CD4-positive, alpha-beta memory T cell (primary cell): Measurements from ENCODE around the gene SERINC4. TPM values are rescaled to one million over a fixed set of nuclear protein-coding genes. Genes with fewer than 3 reads are reported as not detected.
"Not testable (repeated sequence)": the region's sequence is repeated elsewhere in the genome, so short reads cannot be mapped to it uniquely, and the experiment has no call there.

Experiments
- CTCF ChIA-PET: fragments of 350-600 bp; sonication (Branson Sonifier 250); formaldehyde crosslinking; loops from one replicate; lab custom pipeline; 2021; ENCODE audit warnings: inconsistent platforms; ENCODE audit not compliant: partially characterized antibody; lab: Charles Lee
- POLR2A ChIA-PET: fragments of 350-600 bp; sonication (Branson Sonifier 250); formaldehyde crosslinking; loops from one replicate; lab custom pipeline; 2021; ENCODE audit not compliant: partially characterized antibody; lab: Charles Lee
- DNase-seq, 5 donors: peaks; one replicate each; pipeline versions ENCODE4 v3.0.0 to v3.0.0-alpha.2; 2020 to 2022; ENCODE audit warnings: mixed read lengths in 1 of 5
- H3K27ac ChIP-seq: one replicate; pipeline ENCODE4 v1.7.0; 2013; ENCODE audit warnings: low read depth, low read length
- H3K27me3 ChIP-seq: 2 replicates; pipeline ENCODE4 v1.7.0; 2013; ENCODE audit warnings: mild to moderate bottlenecking, low read length, moderate library complexity; ENCODE audit not compliant: insufficient read depth
- H3K36me3 ChIP-seq: 2 replicates; pipeline ENCODE4 v1.7.0; 2013; ENCODE audit warnings: mild to moderate bottlenecking, low read length, moderate library complexity; ENCODE audit not compliant: insufficient read depth
- H3K4me1 ChIP-seq: 2 replicates; pipeline ENCODE4 v1.7.0; 2013; ENCODE audit warnings: mild to moderate bottlenecking, low read length, moderate library complexity; ENCODE audit not compliant: insufficient read depth
- H3K4me3 ChIP-seq, 2 donors: one replicate each; pipeline ENCODE4 v1.7.0; 2013; ENCODE audit warnings: low read length in 2 of 2, mild to moderate bottlenecking in 1 of 2
- H3K9me3 ChIP-seq, 2 donors: one replicate each; pipeline ENCODE4 v1.7.0; 2013; ENCODE audit warnings: low read length in 2 of 2, control low read depth in 1 of 2; ENCODE audit not compliant: control insufficient read depth in 1 of 2
- H3K27ac Mint-ChIP-seq, 7 donors: one replicate each; pipeline ENCODE4 v1.8.0; 2020 to 2021; ENCODE audit warnings: mixed read lengths in 7 of 7, mild to moderate bottlenecking in 6 of 7, inconsistent platforms in 3 of 7, moderate library complexity in 3 of 7
- H3K27me3 Mint-ChIP-seq, 2 donors: one replicate each; pipeline ENCODE4 v1.8.0; 2020 to 2021; ENCODE audit warnings: mixed read lengths in 2 of 2
- H3K36me3 Mint-ChIP-seq, 2 donors: one replicate each; pipeline ENCODE4 v1.8.0; 2020 to 2021; ENCODE audit warnings: mixed read lengths in 2 of 2, inconsistent platforms in 1 of 2, mild to moderate bottlenecking in 1 of 2
- H3K4me1 Mint-ChIP-seq, 4 donors: one replicate each; pipeline ENCODE4 v1.8.0; 2020 to 2021; ENCODE audit warnings: mixed read lengths in 4 of 4, mild to moderate bottlenecking in 1 of 4
- H3K4me3 Mint-ChIP-seq, 8 donors: one replicate each; pipeline ENCODE4 v1.8.0; 2020 to 2021; ENCODE audit warnings: mixed read lengths in 8 of 8, mild to moderate bottlenecking in 7 of 8, moderate library complexity in 6 of 8, inconsistent platforms in 3 of 8
- H3K9me3 Mint-ChIP-seq, 8 donors: one replicate each; pipeline ENCODE4 v1.8.0; 2020 to 2021; ENCODE audit warnings: mixed read lengths in 8 of 8, mild to moderate bottlenecking in 5 of 8, inconsistent platforms in 3 of 8, moderate library complexity in 1 of 8
- intact Hi-C: fragments of 100-400 bp; cut with micrococcal nuclease; formaldehyde crosslinking; loops from one replicate; pipeline ENCODE4 v1.15.1; 2023
- polyA plus RNA-seq, 2 donors: library from polyadenylated mRNA; unstranded; fragments of 300-500 nt; fragmentation: Illumina TruSeq; gene quantifications; one replicate each; pipeline ENCODE4 v1.2.3, GENCODE V29; 2021
- total RNA-seq, 2 experiments: library from RNA; stranded (reverse); gene quantifications; one replicate each; pipeline ENCODE4 v1.2.3, GENCODE V29; 2021

The SERINC4 gene
- total RNA-seq: under 1 TPM in 1 of 2 experiments, not detected in 1; 0.25 TPM
- polyA plus RNA-seq: 1 to 10 TPM in 1 of 2 donors, under 1 TPM in 1; 0.70 to 3.4 TPM

DNA sequence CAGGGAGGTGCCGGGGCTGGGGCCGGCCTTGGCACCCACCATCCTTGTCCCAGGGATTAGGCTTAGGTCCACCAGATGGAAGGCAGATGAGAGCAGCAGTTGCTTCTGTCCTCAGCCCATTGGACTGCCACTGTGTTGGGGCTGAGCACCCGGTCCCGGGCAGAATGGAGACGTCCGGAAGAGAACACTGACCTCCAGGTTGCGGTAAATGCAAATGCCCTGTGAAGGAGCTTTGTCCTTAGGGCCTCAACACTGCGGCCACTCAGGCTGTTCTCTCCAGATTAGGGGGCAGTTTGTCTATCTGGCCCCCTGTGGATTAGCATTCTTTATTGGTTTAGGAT lies at the start of gene SERINC4:
SERINC4 (minus strand) TSS at position 276 of the 341 bp plus-strand sequence; CDS start at position 42, 234 bp downstream.
- CTCF ChIA-PET: interaction anchor here (1.3 kb wide), 2 partner anchors 23 to 29 kb away, joined by 4 to 6 read pairs; partner anchors contain the start of gene ELL3
- intact Hi-C loops: loop anchor here (1.0 kb wide), 3 partner anchors 8 to 24 kb away; partner anchors contain the start of genes MFAP1 and SERF2
- H3K27ac Mint-ChIP-seq: peak within 1 kb of the TSS; percentile 92 to 100 (median 99)

DNA sequence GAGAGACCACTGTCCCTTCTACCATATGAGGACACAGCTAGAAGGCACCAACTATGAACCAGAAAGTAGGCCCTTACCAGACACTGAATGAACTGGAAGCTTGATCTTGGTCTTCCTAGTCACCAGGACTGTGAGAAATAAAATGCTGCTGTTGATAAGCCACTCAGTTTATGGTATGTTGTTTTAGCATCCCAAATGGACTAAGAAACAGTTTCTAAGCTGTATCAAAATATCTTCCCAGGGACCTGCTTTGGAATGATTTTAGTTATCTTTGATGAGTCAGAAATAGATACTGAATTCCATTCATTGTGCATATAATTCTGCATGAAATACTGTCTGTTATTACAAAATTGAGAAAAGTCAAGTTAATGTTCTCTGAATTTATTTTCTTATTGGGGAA lies 45.4 kb upstream of the SERINC4 start:
- peak overlapping the region in 1 of 7 donors; percentile 7 for H3K27ac Mint-ChIP-seq
- intact Hi-C loops: no loop called here
- H3K36me3 Mint-ChIP-seq: peaks cover 22 to 36% of the 10 kb centered on the region in 2 donors
- H3K27ac ChIP-seq: no peak overlapping the region
- no peaks in the 10 kb centered on the region for H3K9me3 Mint-ChIP-seq
- ChIA-PET CTCF (no interaction called here), POLR2A (interaction anchor here (1.5 kb wide), 1 partner anchor 21 kb away, joined by 4 read pairs; the partner anchor contains the start of gene MFAP1)
- no peaks in the 10 kb centered on the region for H3K9me3 ChIP-seq
- H3K4me3 Mint-ChIP-seq: no peak overlapping the region
- H3K4me3 ChIP-seq: no peak overlapping the region
- no peak for DNase-seq
- H3K4me1 Mint-ChIP-seq: no peaks in the 10 kb centered on the region
- no peaks in the 10 kb centered on the region for H3K4me1 ChIP-seq
- H3K27me3 ChIP-seq: no peaks in the 10 kb centered on the region
- peaks cover 4% of the 10 kb centered on the region for H3K36me3 ChIP-seq
- no peaks in the 10 kb centered on the region for H3K27me3 Mint-ChIP-seq

More for the DNA sequence above, at the start of gene SERINC4:
- DNase-seq: no peak
- Mint-ChIP-seq H3K36me3 (peaks cover 48 to 70% of the 10 kb centered on the region in 2 donors), H3K27me3 (no peaks in the 10 kb centered on the region), H3K4me1 (peaks cover 18 to 60% (median 45%) of the 10 kb centered on the region in 4 donors), H3K9me3 (no peaks in the 10 kb centered on the region), H3K4me3 (peak within 1 kb of the TSS; percentile 98 to 100 (median 100))
- Histone ChIP-seq H3K27me3 (no peaks in the 10 kb centered on the region), H3K9me3 (no peaks in the 10 kb centered on the region), H3K27ac (peak within 1 kb of the TSS; percentile 76), H3K4me1 (peaks cover 38% of the 10 kb centered on the region), H3K36me3 (peaks cover 37% of the 10 kb centered on the region), H3K4me3 (peak within 1 kb of the TSS; percentile 96 to 97)
- POLR2A ChIA-PET: interaction anchor here (0.6 to 6.7 kb wide), 18 partner anchors 8 to 1592 kb away, joined by 3 to 92 read pairs (median 5); partner anchors contain the start of genes ELL3, MFAP1, PDIA3 and SERF2

- H3K27me3 Mint-ChIP-seq, CTCF ChIA-PET, H3K4me3 ChIP-seq, intact Hi-C loops, DNase-seq, H3K9me3 ChIP-seq, H3K27ac ChIP-seq, H3K27me3 ChIP-seq, H3K9me3 Mint-ChIP-seq: not testable (repeated sequence)
- Mint-ChIP-seq H3K4me3 (peak overlapping the region in 5 of 8 donors; percentile 40 to 74 (median 56)), H3K27ac (peak overlapping the region in 5 of 7 donors; percentile 42 to 93 (median 68)), H3K4me1 (peaks cover 17 to 45% (median 28%) of the 10 kb centered on the region in 4 donors), H3K36me3 (peaks cover 23 to 26% of the 10 kb centered on the region in 2 donors)
- POLR2A ChIA-PET: interaction anchor here (0.6 to 1.4 kb wide), 5 partner anchors 9 to 879 kb away, joined by 3 to 4 read pairs (median 3); partner anchors contain the start of genes B2M and PATL2
- Histone ChIP-seq H3K4me1 (peaks cover 37% of the 10 kb centered on the region), H3K36me3 (peaks cover 11% of the 10 kb centered on the region)
These were observed 32.5 kb upstream of the SERINC4 start for GRCh38 chr15:43832485-43832884.

DNA sequence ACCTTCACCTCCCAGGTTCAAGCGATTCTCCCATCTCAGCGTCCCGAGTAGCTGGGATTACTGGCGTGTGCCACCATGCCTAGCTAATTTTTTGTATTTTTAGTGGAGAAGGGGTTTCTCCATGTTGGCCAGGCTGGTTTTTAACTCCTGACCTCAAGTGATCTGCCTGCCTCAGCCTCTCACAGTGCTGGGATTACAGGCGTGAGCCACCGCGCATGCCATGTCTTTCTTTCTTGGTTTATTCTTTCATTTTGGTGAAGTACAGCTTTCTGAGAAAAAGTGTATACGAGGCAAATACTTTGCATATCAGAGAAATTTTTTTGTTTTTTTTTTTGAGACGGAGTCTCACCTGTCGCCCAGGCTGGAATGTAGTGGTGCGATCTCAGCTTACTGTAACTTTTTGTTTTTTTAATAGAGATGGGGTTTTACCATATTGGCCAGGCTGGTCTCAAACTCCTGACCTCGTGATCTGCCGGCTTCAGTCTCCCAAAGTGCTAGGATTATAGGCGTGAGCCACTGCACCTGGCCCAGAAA lies 31.6 kb upstream of the SERINC4 start:
- DNase-seq, H3K27ac ChIP-seq, H3K27me3 Mint-ChIP-seq, CTCF ChIA-PET, H3K4me3 ChIP-seq, H3K27me3 ChIP-seq, H3K9me3 Mint-ChIP-seq, H3K9me3 ChIP-seq, intact Hi-C loops, H3K36me3 ChIP-seq: not testable (repeated sequence)
- POLR2A ChIA-PET: interaction anchor here (1.2 to 1.7 kb wide), 4 partner anchors 10 to 55 kb away, joined by 4 to 5 read pairs (median 4); partner anchors contain the start of genes ELL3, HYPK and SERINC4
- Mint-ChIP-seq H3K4me3 (peak overlapping the region in 3 of 8 donors; percentile 11 to 45 (median 27)), H3K4me1 (peaks cover 19 to 49% (median 33%) of the 10 kb centered on the region in 4 donors), H3K36me3 (peaks cover 22 to 23% of the 10 kb centered on the region in 2 donors), H3K27ac (peak overlapping the region in 6 of 7 donors; percentile 46 to 93 (median 70))
- H3K4me1 ChIP-seq: peaks cover 37% of the 10 kb centered on the region

DNA sequence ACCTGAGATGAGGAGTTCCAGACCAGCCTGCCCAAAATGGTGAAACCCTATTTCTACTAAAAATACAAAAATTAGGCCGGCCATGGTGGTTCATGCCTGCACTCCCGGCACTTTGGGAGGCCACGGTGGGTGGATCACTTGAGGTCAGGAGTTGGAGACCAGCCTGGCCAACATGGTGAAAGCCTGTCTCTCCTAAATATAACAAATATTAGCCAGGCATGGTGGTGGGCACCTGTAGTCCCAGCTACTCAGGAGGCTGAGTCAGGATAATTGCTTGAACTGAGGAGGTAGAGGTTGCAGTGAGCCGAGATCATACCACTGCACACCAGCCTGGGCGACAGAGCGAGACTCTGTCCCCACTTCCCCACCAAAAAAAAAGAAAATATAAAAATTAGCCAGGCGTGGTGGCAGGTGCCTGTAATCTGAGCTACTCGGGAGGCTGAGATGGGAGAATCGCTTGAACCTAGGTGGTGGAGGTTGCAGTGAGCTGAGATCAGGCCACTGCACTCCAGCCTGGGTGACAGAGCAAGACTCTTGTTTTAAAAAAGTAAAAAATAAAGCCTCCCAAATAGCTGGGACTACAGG lies 30.8 kb upstream of the SERINC4 start:
- H3K9me3 ChIP-seq, H3K36me3 ChIP-seq, H3K27me3 Mint-ChIP-seq, CTCF ChIA-PET, DNase-seq, H3K4me3 ChIP-seq, intact Hi-C loops, H3K4me3 Mint-ChIP-seq, H3K27me3 ChIP-seq, H3K9me3 Mint-ChIP-seq, H3K27ac ChIP-seq: not testable (repeated sequence)
- Mint-ChIP-seq H3K36me3 (peaks cover 14 to 17% of the 10 kb centered on the region in 2 donors), H3K4me1 (peaks cover 21 to 57% (median 38%) of the 10 kb centered on the region in 4 donors), H3K27ac (peak overlapping the region in 2 of 7 donors; percentile 25 to 60)
- POLR2A ChIA-PET: interaction anchor here (1.2 to 1.7 kb wide), 2 partner anchors 30 to 54 kb away, joined by 4 to 5 read pairs; partner anchors contain the start of genes ELL3, HYPK and SERINC4
- H3K4me1 ChIP-seq: peaks cover 45% of the 10 kb centered on the region

- peaks cover 23 to 61% (median 40%) of the 10 kb centered on the region in 4 donors for H3K4me1 Mint-ChIP-seq
These were observed 30.0 kb upstream of the SERINC4 start for GRCh38 chr15:43829951-43830540.

More at GRCh38 chr15:43829951-43830540, 30.0 kb upstream of the SERINC4 start:
- H3K4me3 ChIP-seq, H3K27me3 ChIP-seq, H3K27me3 Mint-ChIP-seq, DNase-seq, H3K36me3 ChIP-seq, CTCF ChIA-PET, H3K27ac ChIP-seq, H3K9me3 ChIP-seq, H3K9me3 Mint-ChIP-seq: not testable (repeated sequence)
- POLR2A ChIA-PET: interaction anchor here (0.6 kb wide), 1 partner anchor 18 kb away, joined by 3 read pairs; no protein-coding TSS in a partner anchor
- Mint-ChIP-seq H3K27ac (peak overlapping the region in 6 of 7 donors; percentile 17 to 79 (median 52)), H3K4me3 (peak overlapping the region in 1 of 8 donors; percentile 62), H3K36me3 (peaks cover 11 to 13% of the 10 kb centered on the region in 2 donors)
- peaks cover 52% of the 10 kb centered on the region for H3K4me1 ChIP-seq
- intact Hi-C loops: loop anchor here (5.0 to 10.0 kb wide), 2 partner anchors 315 to 597 kb away; partner anchors contain the start of genes CTDSPL2 and MAP1A
